A549 (cell line): ENCODE measurements around the gene PKP4. TPM values are rescaled to one million over a fixed set of nuclear protein-coding genes. Genes with fewer than 3 reads are reported as not detected.

Experiments used
- ATAC-seq, 2 experiments: fragments of 200-7000 bp in 1 of 2; fragments of >200 bp in 1 of 2; cut with Nextera tagmentation in 1 of 2; cut with Tn5 transposase in 1 of 2; 3 replicates each; pipeline versions ENCODE4 v1.8.0 to v1.9.1; 2018 to 2020; ENCODE audit warnings: mild to moderate bottlenecking in 1 of 2, moderate library complexity in 1 of 2
- CTCF ChIA-PET: fragments of 300-600 bp; sonication (Branson Sonifier 250); formaldehyde crosslinking; extraction: SDS; loops from one replicate; lab custom pipeline; 2021; ENCODE audit warnings: antibody characterized with exemption, inconsistent platforms; lab: Yijun Ruan, JAX
- POLR2A ChIA-PET: fragments of 350-600 bp; formaldehyde crosslinking; extraction: SDS; loops from one replicate; lab custom pipeline; 2021; ENCODE audit warnings: antibody characterized with exemption, inconsistent platforms; lab: Yijun Ruan, JAX
- DNase-seq, 2 experiments: peaks; one replicate each; pipeline versions ENCODE4 v3.0.0 to v3.0.0-alpha.2; 2011 to 2016; ENCODE audit warnings: low read depth in 1 of 2, low spot score in 1 of 2
- FAIRE-seq: peaks from 2 replicates; lab custom pipeline; 2011; peaks lifted over from hg19 to GRCh38; lab: Jason Lieb, UNC
- H3K27ac ChIP-seq, 2 experiments: fragments of >200 bp; sonication (Bioruptor Twin); formaldehyde crosslinking; 3 replicates each; pipeline ENCODE4 v1.5.1; 2016 to 2017
- H3K4me1 ChIP-seq: fragments of >200 bp; sonication (Bioruptor Twin); formaldehyde crosslinking; 3 replicates; pipeline ENCODE4 v1.6.1; 2016
- H3K4me2 ChIP-seq: fragments of >200 bp; sonication (Bioruptor Twin); formaldehyde crosslinking; 3 replicates; pipeline ENCODE4 v1.6.1; 2016
- H3K4me3 ChIP-seq: fragments of >200 bp; sonication (Bioruptor Twin); formaldehyde crosslinking; 3 replicates; pipeline ENCODE4 v1.5.1; 2016
- H3K9me3 ChIP-seq: fragments of >200 bp; sonication (Bioruptor Twin); formaldehyde crosslinking; 3 replicates; pipeline ENCODE4 v1.6.1; 2016
- BCL3 ChIP-seq: fragments of >200 bp; sonication (Bioruptor Twin); formaldehyde crosslinking; IDR thresholded peaks from 3 replicates; pipeline ENCODE4 v1.6.1; 2016
- BHLHE40 ChIP-seq: IDR thresholded peaks from 2 replicates; pipeline ENCODE4 v1.6.1; 2012; ENCODE audit warnings: low read depth, low read length, inconsistent platforms
- CEBPB ChIP-seq, 2 experiments: fragments of >200 bp in 1 of 2; sonication (Bioruptor Twin) in 1 of 2; formaldehyde crosslinking in 1 of 2; IDR thresholded peaks; 2 replicates each; pipeline ENCODE4 v1.6.1; 2012 to 2016
- EHMT2 ChIP-seq: fragments of 200-600 bp; sonication (generic); IDR thresholded peaks from 2 replicates; pipeline ENCODE4 v1.6.1; 2016; ENCODE audit warnings: antibody characterized with exemption, low read depth, mild to moderate bottlenecking, moderate library complexity
- FOSL2 ChIP-seq, 2 experiments: fragments of 450-650 bp in 1 of 2; fragments of >200 bp in 1 of 2; sonication (Bioruptor Twin) in 1 of 2; formaldehyde crosslinking; IDR thresholded peaks; 2 replicates each; pipeline versions ENCODE4 v1.5.0 to v1.6.1; 2016 to 2020; ENCODE audit warnings: mild to moderate bottlenecking in 1 of 2, moderate library complexity in 1 of 2
- FOXS1 ChIP-seq: fragments of 250-450 bp; sonication (Bioruptor Pico); IDR thresholded peaks from 2 replicates; pipeline ENCODE4 v1.5.0; 2020; ENCODE audit warnings: mild to moderate bottlenecking, moderate library complexity
- GATA3 ChIP-seq: IDR thresholded peaks from 2 replicates; pipeline ENCODE4 v1.6.1; 2012; ENCODE audit warnings: borderline replicate concordance
- HES2 ChIP-seq: fragments of >200 bp; sonication (Bioruptor Twin); formaldehyde crosslinking; IDR thresholded peaks from 2 replicates; pipeline ENCODE4 v1.6.1; 2016
- HOXA7 ChIP-seq: fragments of 250-450 bp; sonication (Bioruptor Pico); IDR thresholded peaks from 2 replicates; pipeline ENCODE4 v1.5.0; 2020; ENCODE audit warnings: mild to moderate bottlenecking, moderate library complexity
- KDM1A ChIP-seq: fragments of 200-600 bp; sonication (generic); IDR thresholded peaks from 2 replicates; pipeline ENCODE4 v1.6.1; 2016; ENCODE audit warnings: low read depth, mild to moderate bottlenecking
- KDM5A ChIP-seq: fragments of 200-600 bp; sonication (generic); IDR thresholded peaks from 2 replicates; pipeline ENCODE4 v1.6.1; 2016; ENCODE audit warnings: antibody characterized with exemption, mild to moderate bottlenecking
- MAFK ChIP-seq: fragments of 450-650 bp; IDR thresholded peaks from 2 replicates; pipeline ENCODE4 v1.6.1; 2014; ENCODE audit not compliant: partially characterized antibody
- NPAS2 ChIP-seq: fragments of 250-450 bp; sonication (Bioruptor Pico); IDR thresholded peaks from 2 replicates; pipeline ENCODE4 v1.8.0; 2022; ENCODE audit warnings: mild to moderate bottlenecking, moderate library complexity, borderline replicate concordance
- PBX3 ChIP-seq: IDR thresholded peaks from 2 replicates; pipeline ENCODE4 v1.6.1; 2012
- PHF8 ChIP-seq: fragments of 200-600 bp; sonication (generic); IDR thresholded peaks from 2 replicates; pipeline ENCODE4 v1.6.1; 2016; ENCODE audit warnings: low read depth, mild to moderate bottlenecking, antibody characterized with exemption, moderate library complexity, borderline replicate concordance
- POLR2A ChIP-seq: IDR thresholded peaks from 2 replicates; pipeline ENCODE4 v1.6.1; 2012; ENCODE audit warnings: mild to moderate bottlenecking, low read length
- POLR2AphosphoS2 ChIP-seq: conservative IDR thresholded peaks from 2 replicates; pipeline ENCODE4 v1.6.1; 2012; ENCODE audit warnings: low read length, improper control_type of control experiment, inconsistent platforms
- RAD21 ChIP-seq, 2 experiments: fragments of >200 bp in 1 of 2; sonication (Bioruptor Twin) in 1 of 2; formaldehyde crosslinking in 1 of 2; IDR thresholded peaks in 1 of 2; conservative IDR thresholded peaks in 1 of 2; 2 replicates in 1 of 2; 3 replicates in 1 of 2; pipeline ENCODE4 v1.6.1; 2012 to 2018; ENCODE audit warnings: inconsistent platforms in 1 of 2
- RCOR1 ChIP-seq: fragments of 150-350 bp; IDR thresholded peaks from 2 replicates; pipeline ENCODE4 v1.6.1; 2014; ENCODE audit warnings: antibody characterized with exemption, low read length, low read depth
- SREBF2 ChIP-seq: fragments of 450-650 bp; IDR thresholded peaks from 2 replicates; pipeline ENCODE4 v1.6.1; 2014; ENCODE audit warnings: mild to moderate bottlenecking, moderate library complexity
- TP53 ChIP-seq: fragments of 250-450 bp; sonication (Bioruptor Pico); IDR thresholded peaks from 2 replicates; pipeline ENCODE4 v1.5.0; 2021; ENCODE audit warnings: mild to moderate bottlenecking, moderate library complexity
- USF2 ChIP-seq: fragments of 450-650 bp; IDR thresholded peaks from 2 replicates; pipeline ENCODE4 v1.6.1; 2014; ENCODE audit warnings: antibody characterized with exemption
- ZSCAN20 ChIP-seq: fragments of 250-450 bp; sonication (Bioruptor Pico); IDR thresholded peaks from 2 replicates; pipeline ENCODE4 v1.8.0; 2022; ENCODE audit warnings: mild to moderate bottlenecking, moderate library complexity
- WGBS: methylation state at CpG from one replicate; pipeline ENCODE4 v1.1.6; 2017; ENCODE audit errors: missing lambda C conversion rate; 5-methylcytosine and 5-hydroxymethylcytosine counted together
- polyA plus RNA-seq, 4 experiments: library from polyadenylated mRNA; depleted of rRNA in 3 of 4; stranded (reverse); fragments of >200 nt; fragmentation: RNase III in 1 of 4; extraction: RNeasy Plus Mini Kit Qiagen cat#74134 plus additional on column Dnase treatment in 1 of 4; gene quantifications; 2 replicates in 3 of 4; 3 replicates in 1 of 4; pipeline ENCODE4 v1.2.3, GENCODE V29; 2011 to 2017

The PKP4 gene
- polyA plus RNA-seq, 2 of the 4 experiments (the other 2 are of a cell fraction), result 27.0 to 56.6 TPM

- POLR2A ChIA-PET, result no interaction called here
- TF ChIP-seq POLR2A, result no peak
- TF ChIP-seq PHF8, result no peak
- no peak for TF ChIP-seq FOSL2 (IDR thresholded peaks at IDR 0.05)
- TF ChIP-seq FOSL2 (CRISPR knock-in tag; IDR thresholded peaks at IDR 0.05), result no peak
- no peak for TF ChIP-seq BCL3
- no peak for TF ChIP-seq HES2
- peak; percentile 90 for TF ChIP-seq MAFK
- TF ChIP-seq PBX3, result no peak
- TF ChIP-seq, all 56 proteins: peak for 1
- Histone ChIP-seq H3K9me3 (no peaks in the 10 kb centered on the region), H3K4me2 (no peak overlapping the region), H3K4me3 (no peak overlapping the region), H3K27ac (no peak overlapping the region), H3K4me1 (no peaks in the 10 kb centered on the region)
- WGBS, result 91% methylated on average over 3 of the region's 3 CpGs
- DNase-seq (no peak), FAIRE-seq (no peak), ATAC-seq (no peak)
- CTCF ChIA-PET, result interaction anchor here (1.0 kb wide), 1 partner anchor 192 kb away, joined by 3 read pairs; no protein-coding TSS in a partner anchor
Observed at GRCh38 chr2:158553257-158553656, 96.5 kb downstream of the PKP4 start.

- peaks cover 3% of the 10 kb centered on the region for H3K4me1 ChIP-seq
- WGBS, result 97% methylated on average over 1 of the region's 1 CpG
- ChIA-PET CTCF (interaction anchor here (1.2 kb wide), 1 partner anchor 90 kb away, joined by 3 read pairs; no protein-coding TSS in a partner anchor), POLR2A (interaction anchor here (0.6 kb wide), 1 partner anchor 64 kb away, joined by 3 read pairs; no protein-coding TSS in a partner anchor)
- no peak overlapping the region for H3K4me3 ChIP-seq
- DNase-seq (no peak), ATAC-seq (no peak), FAIRE-seq (no peak)
- H3K27ac ChIP-seq, result no peak overlapping the region
- H3K9me3 ChIP-seq, result no peaks in the 10 kb centered on the region
- H3K4me2 ChIP-seq, result no peak overlapping the region
- TF ChIP-seq MAFK (peak; percentile 79), HOXA7 (no peak), KDM5A (no peak), SREBF2 (no peak)
Observed at GRCh38 chr2:158554996-158555395, 98.2 kb downstream of the PKP4 start.

GRCh38 chr2:158556124-158556523, 99.4 kb downstream of the PKP4 start:
- no peak for DNase-seq
- H3K4me3 ChIP-seq, result no peak overlapping the region
- POLR2A ChIA-PET, result interaction anchor here (0.6 kb wide), 1 partner anchor 100 kb away, joined by 5 read pairs; the partner anchor contains the start of gene CCDC148
- FAIRE-seq, result no peak
- no peak overlapping the region for H3K4me2 ChIP-seq
- H3K4me1 ChIP-seq, result peaks cover 12% of the 10 kb centered on the region
- TF ChIP-seq CEBPB (IDR thresholded peaks at IDR 0.05) (no peak), USF2 (no peak), BHLHE40 (no peak), PBX3 (no peak)
- 91% methylated on average over 3 of the region's 3 CpGs for WGBS
- H3K9me3 ChIP-seq, result no peaks in the 10 kb centered on the region
- H3K27ac ChIP-seq, result no peak overlapping the region
- ATAC-seq, result no peak
- CTCF ChIA-PET, result interaction anchor here (0.6 to 1.2 kb wide), 2 partner anchors 11 to 23 kb away, joined by 3 read pairs; no protein-coding TSS in a partner anchor

GRCh38 chr2:158557752-158558151, 101.0 kb downstream of the PKP4 start:
- no peaks in the 10 kb centered on the region for H3K9me3 ChIP-seq
- ChIA-PET POLR2A (no interaction called here), CTCF (no interaction called here)
- DNase-seq (no peak), FAIRE-seq (no peak), ATAC-seq (no peak)
- peaks cover 14% of the 10 kb centered on the region for H3K4me1 ChIP-seq
- no peak overlapping the region for H3K27ac ChIP-seq
- no peak overlapping the region for H3K4me2 ChIP-seq
- WGBS, result 94% methylated on average over 2 of the region's 2 CpGs
- H3K4me3 ChIP-seq, result no peak overlapping the region
- TF ChIP-seq ZSCAN20 (no peak), RCOR1 (no peak), HOXA7 (no peak), POLR2AphosphoS2 (no peak), TP53 (CRISPR knock-in tag) (no peak), GATA3 (no peak), USF2 (no peak), EHMT2 (no peak), NPAS2 (no peak), FOXS1 (no peak), KDM5A (no peak), RAD21 (conservative IDR thresholded peaks at IDR 0.05 in 1 of 2, IDR thresholded peaks at IDR 0.05 in 1 of 2) (no peak), FOSL2 (IDR thresholded peaks at IDR 0.05) (no peak), FOSL2 (CRISPR knock-in tag; IDR thresholded peaks at IDR 0.05) (no peak), POLR2A (no peak), HES2 (no peak), KDM1A (no peak)
